Breast epithelium (tissue), 4 donors: ENCODE measurements around the gene STEAP3. TPM values are rescaled to one million over a fixed set of nuclear protein-coding genes. Genes with fewer than 3 reads are reported as not detected.

Source experiments
- DNase-seq, 2 donors: peaks; one replicate each; pipeline ENCODE4 v3.0.0-alpha.2; 2019; ENCODE audit warnings: low spot score in 2 of 2
- H3K27ac ChIP-seq, 2 donors: fragments of 200-600 bp; sonication (generic) in 1 of 2; one replicate each; pipeline ENCODE4 v1.5.1; 2016 to 2019; ENCODE audit warnings: mild to moderate bottlenecking in 1 of 2
- H3K27me3 ChIP-seq, 2 donors: fragments of 200-600 bp; sonication (generic) in 1 of 2; one replicate each; pipeline versions ENCODE4 v1.5.1 to v1.6.0; 2017 to 2019; ENCODE audit warnings: control low read depth in 1 of 2, mild to moderate bottlenecking in 1 of 2
- H3K36me3 ChIP-seq: fragments of 200-600 bp; one replicate; pipeline ENCODE4 v1.5.1; 2019
- H3K4me1 ChIP-seq, 2 donors: fragments of 200-600 bp; sonication (generic); one replicate each; pipeline ENCODE4 v1.5.1; 2016 to 2019; ENCODE audit warnings: control low read depth in 1 of 2
- H3K4me3 ChIP-seq, 3 donors: fragments of 200-600 bp; sonication (generic); 1 replicate in 2 of 3; 2 replicates in 1 of 3; pipeline ENCODE4 v1.5.1; 2016 to 2019; ENCODE audit warnings: mild to moderate bottlenecking in 3 of 3, moderate library complexity in 2 of 3
- H3K9me3 ChIP-seq, 2 donors: fragments of 200-600 bp; sonication (generic) in 1 of 2; one replicate each; pipeline ENCODE4 v1.5.1; 2016 to 2019; ENCODE audit warnings: control low read depth in 1 of 2
- POLR2A ChIP-seq: fragments of 450-650 bp; IDR thresholded peaks from one replicate; pipeline ENCODE4 v1.6.1; 2016; ENCODE audit warnings: antibody characterized with exemption, mild to moderate bottlenecking, moderate library complexity
- POLR2AphosphoS5 ChIP-seq, 3 donors: sonication (generic); formaldehyde crosslinking; IDR thresholded peaks; one replicate each; pipeline ENCODE4 v1.6.1; 2017; ENCODE audit warnings: antibody characterized with exemption in 3 of 3
- intact Hi-C: fragments of 100-400 bp; cut with DNase I; formaldehyde crosslinking; loops from one replicate; pipeline ENCODE4 v1.15.1; 2023; ENCODE audit warnings: low total_unique reads
- total RNA-seq, 3 donors: library from RNA; depleted of rRNA; stranded (reverse); fragments of >200 nt; gene quantifications; one replicate each; pipeline ENCODE4 v1.1.0, GENCODE V29; 2016
- TF ChIP-seq, protein P1 (sequence below), 3 donors: fragments of 450-650 bp; IDR thresholded peaks; one replicate each; pipeline ENCODE4 v1.5.1; 2016 to 2017; ENCODE audit warnings: antibody characterized with exemption in 3 of 3, mild to moderate bottlenecking in 3 of 3, moderate library complexity in 3 of 3

STEAP3 gene
- total RNA-seq, 3 donors from 2014 or later: 11.2 to 52.2 (median 49.8) TPM

DNA sequence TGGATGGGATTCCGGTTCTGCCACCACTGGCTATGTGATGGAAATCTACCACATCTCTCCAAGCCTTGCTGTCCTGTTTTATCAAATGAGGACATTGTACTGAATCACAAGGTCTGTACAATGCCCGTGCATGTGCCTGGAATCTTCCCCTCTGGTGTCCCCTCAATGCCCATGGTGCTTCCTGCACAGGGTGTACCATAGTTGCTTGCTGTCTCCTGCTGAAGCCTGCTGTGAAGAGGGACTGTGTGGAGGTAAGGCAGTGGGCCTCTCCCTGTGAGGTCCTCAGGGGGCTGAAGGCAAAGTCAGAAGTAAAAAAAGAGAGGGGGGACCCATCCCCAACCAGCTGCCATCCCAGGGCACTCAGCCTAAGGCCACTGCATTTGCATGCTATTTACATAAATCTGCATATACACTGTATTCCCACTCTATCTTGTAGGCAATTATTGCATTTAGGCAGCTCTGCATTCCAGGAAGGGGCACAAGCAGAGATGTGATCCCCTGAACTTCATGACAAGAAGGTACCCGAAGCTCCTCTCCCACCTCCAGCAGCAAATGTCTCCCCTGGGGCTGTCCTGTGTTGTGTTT is 9.1 kb upstream of the STEAP3 start:
- H3K36me3 ChIP-seq: no peaks in the 10 kb centered on the region
- H3K4me3 ChIP-seq: no peak overlapping the region
- H3K9me3 ChIP-seq: no peaks in the 10 kb centered on the region
- no peak overlapping the region for H3K27ac ChIP-seq
- intact Hi-C loops: no loop called here
- peaks cover 0 to 5% of the 10 kb centered on the region in 2 donors for H3K4me1 ChIP-seq
- TF ChIP-seq, protein P1, sequence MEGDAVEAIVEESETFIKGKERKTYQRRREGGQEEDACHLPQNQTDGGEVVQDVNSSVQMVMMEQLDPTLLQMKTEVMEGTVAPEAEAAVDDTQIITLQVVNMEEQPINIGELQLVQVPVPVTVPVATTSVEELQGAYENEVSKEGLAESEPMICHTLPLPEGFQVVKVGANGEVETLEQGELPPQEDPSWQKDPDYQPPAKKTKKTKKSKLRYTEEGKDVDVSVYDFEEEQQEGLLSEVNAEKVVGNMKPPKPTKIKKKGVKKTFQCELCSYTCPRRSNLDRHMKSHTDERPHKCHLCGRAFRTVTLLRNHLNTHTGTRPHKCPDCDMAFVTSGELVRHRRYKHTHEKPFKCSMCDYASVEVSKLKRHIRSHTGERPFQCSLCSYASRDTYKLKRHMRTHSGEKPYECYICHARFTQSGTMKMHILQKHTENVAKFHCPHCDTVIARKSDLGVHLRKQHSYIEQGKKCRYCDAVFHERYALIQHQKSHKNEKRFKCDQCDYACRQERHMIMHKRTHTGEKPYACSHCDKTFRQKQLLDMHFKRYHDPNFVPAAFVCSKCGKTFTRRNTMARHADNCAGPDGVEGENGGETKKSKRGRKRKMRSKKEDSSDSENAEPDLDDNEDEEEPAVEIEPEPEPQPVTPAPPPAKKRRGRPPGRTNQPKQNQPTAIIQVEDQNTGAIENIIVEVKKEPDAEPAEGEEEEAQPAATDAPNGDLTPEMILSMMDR (IDR thresholded peaks at IDR 0.05): no peak
- TF ChIP-seq POLR2A (no peak), POLR2AphosphoS5 (IDR thresholded peaks at IDR 0.05) (no peak)
- no peak for DNase-seq
- H3K27me3 ChIP-seq: no peaks in the 10 kb centered on the region

DNA sequence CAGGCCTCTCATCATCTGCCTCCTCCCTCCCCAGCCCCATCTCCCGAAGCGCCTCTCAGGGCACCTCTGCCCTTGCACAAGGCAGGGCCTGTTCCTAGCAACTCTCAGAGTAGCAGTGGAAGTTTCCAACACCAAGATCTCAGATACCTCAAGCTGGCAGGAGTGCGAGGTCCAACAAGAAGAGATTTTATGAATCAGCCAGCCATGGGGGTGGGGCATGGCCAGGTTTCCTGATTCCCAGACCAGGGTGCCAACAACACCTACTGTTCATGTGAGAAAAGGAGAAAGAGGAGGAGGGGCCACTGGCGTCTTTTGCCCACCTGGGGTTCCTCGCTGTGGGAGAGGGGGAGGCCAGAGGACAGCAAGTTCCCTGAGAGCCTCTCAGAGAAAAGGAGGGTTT is 6.6 kb upstream of the STEAP3 start:
- no peaks in the 10 kb centered on the region for H3K36me3 ChIP-seq
- H3K9me3 ChIP-seq: no peaks in the 10 kb centered on the region
- DNase-seq: peak in 1 of 2 donors; percentile 38
- H3K4me1 ChIP-seq: peaks cover 0 to 5% of the 10 kb centered on the region in 2 donors
- TF ChIP-seq, protein P1 (IDR thresholded peaks at IDR 0.05): no peak
- TF ChIP-seq POLR2A (no peak), POLR2AphosphoS5 (IDR thresholded peaks at IDR 0.05) (no peak)
- H3K27me3 ChIP-seq: no peaks in the 10 kb centered on the region
- intact Hi-C loops: no loop called here
- peak overlapping the region; percentile 40 to 53 for H3K27ac ChIP-seq
- no peak overlapping the region for H3K4me3 ChIP-seq

GRCh38 chr2:119218478-119219064 is 5.1 kb upstream of the STEAP3 start:
- Histone ChIP-seq H3K4me1 (peaks cover 0 to 5% of the 10 kb centered on the region in 2 donors), H3K9me3 (no peaks in the 10 kb centered on the region), H3K27me3 (no peaks in the 10 kb centered on the region), H3K4me3 (no peak overlapping the region), H3K36me3 (no peaks in the 10 kb centered on the region), H3K27ac (peak overlapping the region in 1 of 2 donors; percentile 52)
- peak in 1 of 2 donors; percentile 48 for DNase-seq
- intact Hi-C loops: no loop called here
- TF ChIP-seq POLR2A: no peak
- TF ChIP-seq, protein P1 (IDR thresholded peaks at IDR 0.05): peak in 2 of 3 donors; percentile 33 to 60

DNA sequence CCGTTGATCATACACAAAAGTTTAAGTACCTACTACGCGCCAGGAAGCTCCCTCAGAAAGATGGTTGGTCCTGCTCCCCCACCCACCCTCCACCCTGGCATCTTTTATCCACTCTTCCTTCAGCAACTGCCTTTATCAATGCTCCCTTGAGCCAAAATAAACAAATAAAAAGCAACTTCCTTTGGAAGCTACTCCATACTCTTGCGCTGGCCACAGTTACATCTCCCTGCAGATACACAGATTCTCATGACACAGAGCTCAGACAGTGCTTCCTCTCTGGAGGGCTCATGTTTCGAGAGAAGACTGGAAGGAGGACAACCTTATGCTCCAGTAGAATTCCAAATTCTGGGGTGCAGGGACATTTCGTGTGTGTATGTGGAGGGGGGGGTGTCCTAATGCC is 3.8 kb upstream of the STEAP3 start:
- peaks cover 0 to 9% of the 10 kb centered on the region in 2 donors for H3K4me1 ChIP-seq
- TF ChIP-seq POLR2AphosphoS5 (IDR thresholded peaks at IDR 0.05) (no peak), POLR2A (no peak)
- TF ChIP-seq, protein P1 (IDR thresholded peaks at IDR 0.05): no peak

GRCh38 chr2:119220720-119221301 is 2.8 kb upstream of the STEAP3 start:
- no peak for TF ChIP-seq POLR2AphosphoS5 (IDR thresholded peaks at IDR 0.05)
- TF ChIP-seq POLR2A: no peak
- TF ChIP-seq, protein P1 (IDR thresholded peaks at IDR 0.05): no peak
- H3K4me3 ChIP-seq: no peak overlapping the region
- no peaks in the 10 kb centered on the region for H3K36me3 ChIP-seq
- DNase-seq: no peak
- intact Hi-C loops: loop anchor here (1.0 to 10.0 kb wide), 2 partner anchors 9 to 944 kb away; no protein-coding TSS in a partner anchor
- H3K4me1 ChIP-seq: peaks cover 0 to 13% of the 10 kb centered on the region in 2 donors
- H3K9me3 ChIP-seq: no peaks in the 10 kb centered on the region
- H3K27ac ChIP-seq: no peak overlapping the region
- H3K27me3 ChIP-seq: no peaks in the 10 kb centered on the region

More for the DNA sequence above, 3.8 kb upstream of the STEAP3 start:
- H3K9me3 ChIP-seq: no peaks in the 10 kb centered on the region
- intact Hi-C loops: loop anchor here (1.0 to 10.0 kb wide), 2 partner anchors 10 to 945 kb away; no protein-coding TSS in a partner anchor
- no peaks in the 10 kb centered on the region for H3K36me3 ChIP-seq
- H3K27me3 ChIP-seq: no peaks in the 10 kb centered on the region
- no peak overlapping the region for H3K4me3 ChIP-seq
- no peak overlapping the region for H3K27ac ChIP-seq
- DNase-seq: no peak
